GM06990 (cell line): ENCODE data around the gene MAGI1.

Experiments
- DNase-seq: peaks from one replicate; pipeline ENCODE4 v3.0.0-alpha.2; 2011; ENCODE audit not compliant: insufficient read length; ENCODE audit errors: extremely low read depth
- H3K27me3 ChIP-seq: replicated peaks from 2 replicates; pipeline ENCODE4 v1.6.0; 2011; ENCODE audit warnings: low read length; ENCODE audit not compliant: control insufficient read depth, insufficient read depth
- H3K36me3 ChIP-seq: 2 replicates; pipeline ENCODE4 v1.5.1; 2011; ENCODE audit warnings: low read length; ENCODE audit not compliant: control insufficient read depth, insufficient read depth
- H3K4me3 ChIP-seq: replicated peaks from 2 replicates; pipeline ENCODE4 v1.5.1; 2011; ENCODE audit warnings: low read depth, mild to moderate bottlenecking, control low read depth, low read length
- TF ChIP-seq, protein P1 (sequence below): IDR thresholded peaks from 2 replicates; pipeline ENCODE4 v1.5.1; 2011; ENCODE audit warnings: low read length, control low read depth, mild to moderate bottlenecking, inconsistent platforms; ENCODE audit not compliant: insufficient read depth, poor library complexity, severe bottlenecking

The MAGI1 gene

DNA sequence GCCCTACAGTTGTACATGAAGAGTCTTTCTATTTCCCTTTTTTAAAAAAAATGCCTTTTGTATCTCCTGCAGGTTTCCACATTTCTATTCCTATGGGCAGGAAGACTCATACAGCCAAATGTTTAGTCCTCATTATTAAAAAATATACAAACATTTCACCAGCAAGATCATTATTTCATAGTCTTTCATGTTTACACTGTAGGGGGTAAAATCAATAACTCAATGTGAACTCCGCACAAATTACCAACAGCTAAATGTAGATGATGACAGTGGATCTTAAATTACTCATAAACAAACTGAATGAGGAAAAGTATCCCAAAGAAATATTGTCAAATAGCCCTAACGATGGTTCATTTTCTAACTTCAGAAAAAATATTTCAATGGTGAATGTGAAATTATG is 99.5 kb downstream of the MAGI1 start:
- TF ChIP-seq, protein P1, sequence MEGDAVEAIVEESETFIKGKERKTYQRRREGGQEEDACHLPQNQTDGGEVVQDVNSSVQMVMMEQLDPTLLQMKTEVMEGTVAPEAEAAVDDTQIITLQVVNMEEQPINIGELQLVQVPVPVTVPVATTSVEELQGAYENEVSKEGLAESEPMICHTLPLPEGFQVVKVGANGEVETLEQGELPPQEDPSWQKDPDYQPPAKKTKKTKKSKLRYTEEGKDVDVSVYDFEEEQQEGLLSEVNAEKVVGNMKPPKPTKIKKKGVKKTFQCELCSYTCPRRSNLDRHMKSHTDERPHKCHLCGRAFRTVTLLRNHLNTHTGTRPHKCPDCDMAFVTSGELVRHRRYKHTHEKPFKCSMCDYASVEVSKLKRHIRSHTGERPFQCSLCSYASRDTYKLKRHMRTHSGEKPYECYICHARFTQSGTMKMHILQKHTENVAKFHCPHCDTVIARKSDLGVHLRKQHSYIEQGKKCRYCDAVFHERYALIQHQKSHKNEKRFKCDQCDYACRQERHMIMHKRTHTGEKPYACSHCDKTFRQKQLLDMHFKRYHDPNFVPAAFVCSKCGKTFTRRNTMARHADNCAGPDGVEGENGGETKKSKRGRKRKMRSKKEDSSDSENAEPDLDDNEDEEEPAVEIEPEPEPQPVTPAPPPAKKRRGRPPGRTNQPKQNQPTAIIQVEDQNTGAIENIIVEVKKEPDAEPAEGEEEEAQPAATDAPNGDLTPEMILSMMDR = no peak
- Histone ChIP-seq H3K36me3 (no peaks in the 10 kb centered on the region), H3K4me3 (no peak overlapping the region), H3K27me3 (no peaks in the 10 kb centered on the region)
- no peak for DNase-seq

DNA sequence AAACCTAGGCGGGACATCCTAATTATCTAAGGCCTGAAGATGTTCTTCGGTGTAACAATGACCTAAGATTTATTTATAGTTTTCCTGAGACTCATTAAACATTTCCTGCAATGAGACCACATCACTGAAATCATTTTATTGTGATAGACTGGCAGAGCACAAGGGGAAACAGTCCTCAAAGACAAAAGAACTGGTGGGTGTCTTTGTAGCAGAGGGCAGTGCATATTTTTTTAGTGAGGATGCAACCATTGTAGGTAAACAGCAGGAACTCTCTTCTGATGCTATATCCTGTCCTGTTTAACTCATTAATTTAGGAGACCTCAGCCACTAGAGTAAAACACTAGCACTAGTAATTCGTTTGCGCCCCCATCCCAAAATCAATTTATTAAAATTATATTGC is 100.0 kb downstream of the MAGI1 start:
- Histone ChIP-seq H3K4me3 (no peak overlapping the region), H3K36me3 (no peaks in the 10 kb centered on the region), H3K27me3 (no peaks in the 10 kb centered on the region)
- no peak for DNase-seq
- TF ChIP-seq, protein P1 = no peak

DNA sequence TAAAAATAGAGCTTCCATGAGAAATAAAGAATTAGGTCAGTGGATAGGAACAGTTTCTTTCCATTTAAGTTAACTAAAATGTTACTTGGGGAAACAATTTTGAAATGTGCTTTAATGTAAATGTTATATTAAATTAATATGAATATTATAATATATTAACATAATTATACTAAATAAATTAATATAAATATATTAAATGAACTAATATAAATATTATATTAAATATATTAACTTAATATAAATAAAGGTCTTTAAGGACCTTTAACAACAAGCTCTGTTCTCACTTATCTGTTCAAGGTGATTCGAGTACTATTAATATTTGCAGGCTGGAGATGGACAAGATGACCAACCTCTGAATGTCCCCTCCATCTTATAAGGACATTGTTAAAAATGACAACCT is 100.6 kb downstream of the MAGI1 start:
- TF ChIP-seq, protein P1 = no peak
- no peak for DNase-seq
- H3K27me3 ChIP-seq = no peaks in the 10 kb centered on the region
- no peaks in the 10 kb centered on the region for H3K36me3 ChIP-seq
- no peak overlapping the region for H3K4me3 ChIP-seq

DNA sequence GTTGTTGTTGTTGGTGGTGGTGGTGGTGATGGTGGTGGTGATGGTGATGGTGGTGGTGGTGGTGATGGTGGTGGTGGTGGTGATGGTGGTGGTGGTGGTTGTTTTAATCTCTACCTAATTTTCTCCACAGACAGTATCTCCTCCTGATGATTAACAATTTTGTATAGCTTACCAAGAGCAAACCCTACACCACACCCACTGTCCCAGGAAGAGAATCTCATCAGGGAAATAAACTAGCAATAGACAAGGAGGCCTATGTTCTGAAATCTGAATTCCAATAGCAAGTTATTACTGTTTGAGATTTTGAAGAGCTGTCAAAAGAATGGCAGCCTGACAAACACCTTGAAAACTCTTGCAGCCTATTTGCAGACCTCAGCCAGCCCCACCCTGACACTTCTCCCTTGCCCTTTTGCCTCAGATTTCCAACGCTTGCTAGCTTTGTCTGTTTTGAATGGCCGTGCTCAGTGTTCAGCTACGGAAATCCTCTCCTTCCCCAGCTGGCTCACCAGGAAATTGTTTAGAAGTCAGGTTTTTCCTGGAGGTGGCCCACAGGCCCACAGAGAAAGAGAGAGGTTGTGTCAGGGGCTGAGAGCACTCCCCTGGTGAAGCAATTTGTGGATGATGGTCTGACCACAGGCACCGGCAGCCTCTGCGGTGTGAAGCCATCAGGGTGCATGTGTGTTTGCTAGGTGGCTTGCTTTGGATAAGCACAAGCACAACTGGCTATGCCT is 101.6 kb downstream of the MAGI1 start:
- H3K36me3 ChIP-seq = no peaks in the 10 kb centered on the region
- H3K27me3 ChIP-seq = no peaks in the 10 kb centered on the region
- TF ChIP-seq, protein P1 = no peak
- peak; percentile 43 for DNase-seq
- H3K4me3 ChIP-seq = no peak overlapping the region

DNA sequence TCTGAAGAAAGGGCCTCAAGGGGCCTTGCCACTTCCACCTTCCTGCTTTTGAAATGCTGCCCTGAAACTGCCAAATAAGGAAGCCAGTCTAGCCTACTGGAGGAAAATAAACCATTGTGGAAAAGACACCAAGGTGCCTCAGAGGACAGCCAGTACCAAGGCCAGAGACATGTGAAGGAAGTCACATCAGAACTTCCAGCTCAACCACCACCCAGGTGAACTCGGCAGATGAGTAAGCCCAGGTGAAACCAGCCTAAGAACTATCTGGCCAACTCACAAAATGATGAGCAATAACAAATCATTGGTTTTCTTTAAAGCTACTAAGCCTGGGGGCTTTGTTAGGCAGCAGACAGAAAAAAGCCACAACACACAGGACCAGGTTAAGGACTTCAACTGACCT is 103.0 kb downstream of the MAGI1 start:
- Histone ChIP-seq H3K36me3 (no peaks in the 10 kb centered on the region), H3K27me3 (no peaks in the 10 kb centered on the region), H3K4me3 (no peak overlapping the region)
- no peak for DNase-seq
- TF ChIP-seq, protein P1 = no peak

DNA sequence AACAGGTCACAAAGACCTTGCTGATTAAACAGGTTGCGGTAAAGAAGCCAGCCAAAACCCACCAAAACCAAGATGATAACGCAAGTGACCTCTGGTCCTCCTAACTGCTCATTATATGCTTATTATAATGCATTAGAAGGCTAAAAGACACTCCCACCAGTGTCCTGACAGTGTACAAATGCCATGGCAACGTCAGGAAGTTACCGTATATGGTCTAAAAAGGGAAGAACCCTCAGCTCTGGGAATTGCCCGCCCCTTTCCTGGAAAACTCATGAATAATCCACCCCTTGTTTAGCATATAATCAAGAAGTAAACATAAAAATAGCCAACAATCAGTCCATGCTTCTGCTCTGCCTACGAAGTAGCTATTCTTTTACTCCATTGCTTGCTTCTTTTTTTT is 108.1 kb downstream of the MAGI1 start:
- Histone ChIP-seq H3K36me3 (no peaks in the 10 kb centered on the region), H3K27me3 (no peaks in the 10 kb centered on the region; the same call in 1 of the 2 replicates), H3K4me3 (no peak overlapping the region)
- no peak for DNase-seq
- TF ChIP-seq, protein P1 = no peak
